MM.1S (cell line): Measurements from ENCODE around the gene B3GNT5.

Experiments
- CTCF ChIP-seq: fragments of 300-600 bp; sonication (generic); IDR thresholded peaks from 2 replicates; pipeline ENCODE4 v1.5.1; 2016; ENCODE audit warnings: antibody characterized with exemption, low read length, mixed read lengths
- EZH2 ChIP-seq: fragments of 300-600 bp; sonication (generic); optimal IDR thresholded peaks from 2 replicates; pipeline ENCODE3; 2017; ENCODE audit warnings: low read depth, mild to moderate bottlenecking, antibody characterized with exemption, low read length, mixed read lengths
- EZH2phosphoT487 ChIP-seq: fragments of 300-600 bp; sonication (generic); IDR thresholded peaks from 2 replicates; pipeline ENCODE4 v1.6.1; 2018; ENCODE audit warnings: antibody characterized with exemption, low read length

GRCh38 chr3:183230826-183231225 is 22.2 kb upstream of the B3GNT5 start:
- TF ChIP-seq CTCF (no peak), EZH2 (no peak), EZH2phosphoT487 (no peak)
